ENCODE data around the gene MCF2L.

Gene MCF2L

GRCh38 chr13:113112893-113113845 lies 144.2 kb downstream of the MCF2L start:
- Histone ChIP-seq H3K9me3 (ENCODE audit: control insufficient read depth, low read length) (no peaks in the 10 kb centered on the region), H3K79me2 (no peaks in the 10 kb centered on the region), H3K4me3 (ENCODE audit: low read depth, low read length) (no peak overlapping the region), H3K4me1 (no peaks in the 10 kb centered on the region), H3K27me3 (ENCODE audit: control insufficient read depth, insufficient read depth, low read length) (no peaks in the 10 kb centered on the region), H3K9ac (no peak overlapping the region), H3K27ac (no peak overlapping the region), H2AFZ (no peak overlapping the region), H3K36me3 (ENCODE audit: control insufficient read depth, insufficient read depth, low read length) (no peaks in the 10 kb centered on the region), H3K4me2 (ENCODE audit: low read length) (no peak overlapping the region)
- no peak for TF ChIP-seq CTCF (IDR thresholded peaks at IDR 0.05)

- H3K36me3 ChIP-seq (ENCODE audit: control insufficient read depth, insufficient read depth, low read length): no peaks in the 10 kb centered on the region
- no peak overlapping the region for H3K4me3 ChIP-seq (ENCODE audit: low read depth, low read length)
- H3K79me2 ChIP-seq: no peaks in the 10 kb centered on the region
- no peaks in the 10 kb centered on the region for H3K4me1 ChIP-seq
- H3K27me3 ChIP-seq (ENCODE audit: control insufficient read depth, insufficient read depth, low read length): no peaks in the 10 kb centered on the region
- no peak for TF ChIP-seq CTCF (IDR thresholded peaks at IDR 0.05)
- H3K9ac ChIP-seq: no peak overlapping the region
- no peaks in the 10 kb centered on the region for H3K9me3 ChIP-seq (ENCODE audit: control insufficient read depth, low read length)
- H3K27ac ChIP-seq: no peak overlapping the region
- no peak overlapping the region for H2AFZ ChIP-seq
- H3K4me2 ChIP-seq (ENCODE audit: low read length): no peak overlapping the region
Measured at GRCh38 chr13:113113846-113114271, 144.8 kb downstream of the MCF2L start.

GRCh38 chr13:113114511-113115362 lies 145.7 kb downstream of the MCF2L start:
- no peaks in the 10 kb centered on the region for H3K27me3 ChIP-seq (ENCODE audit: control insufficient read depth, insufficient read depth, low read length)
- H3K4me3 ChIP-seq (ENCODE audit: low read depth, low read length): no peak overlapping the region
- H2AFZ ChIP-seq: no peak overlapping the region
- H3K36me3 ChIP-seq (ENCODE audit: control insufficient read depth, insufficient read depth, low read length): no peaks in the 10 kb centered on the region
- no peaks in the 10 kb centered on the region for H3K4me1 ChIP-seq
- TF ChIP-seq CTCF (IDR thresholded peaks at IDR 0.05): no peak
- no peaks in the 10 kb centered on the region for H3K79me2 ChIP-seq
- H3K9ac ChIP-seq: no peak overlapping the region
- H3K4me2 ChIP-seq (ENCODE audit: low read length): no peak overlapping the region
- H3K9me3 ChIP-seq (ENCODE audit: control insufficient read depth, low read length): no peaks in the 10 kb centered on the region
- no peak overlapping the region for H3K27ac ChIP-seq

GRCh38 chr13:113115363-113116205 lies 146.6 kb downstream of the MCF2L start:
- TF ChIP-seq CTCF (IDR thresholded peaks at IDR 0.05): no peak
- H3K4me1 ChIP-seq: no peaks in the 10 kb centered on the region
- H3K4me3 ChIP-seq (ENCODE audit: low read depth, low read length): no peak overlapping the region
- H3K36me3 ChIP-seq (ENCODE audit: control insufficient read depth, insufficient read depth, low read length): no peaks in the 10 kb centered on the region
- H3K4me2 ChIP-seq (ENCODE audit: low read length): no peak overlapping the region
- no peak overlapping the region for H3K27ac ChIP-seq
- H3K9me3 ChIP-seq (ENCODE audit: control insufficient read depth, low read length): no peaks in the 10 kb centered on the region
- no peaks in the 10 kb centered on the region for H3K27me3 ChIP-seq (ENCODE audit: control insufficient read depth, insufficient read depth, low read length)
- no peak overlapping the region for H3K9ac ChIP-seq
- H2AFZ ChIP-seq: no peak overlapping the region
- no peaks in the 10 kb centered on the region for H3K79me2 ChIP-seq

Measured in parathyroid adenoma (tissue), 2 donors.